ENCODE data around the gene OR7A5.
"Not testable (repeated sequence)": the region's sequence is repeated elsewhere in the genome, so short reads cannot be mapped to it uniquely, and the experiment has no call there.

Gene OR7A5

DNA sequence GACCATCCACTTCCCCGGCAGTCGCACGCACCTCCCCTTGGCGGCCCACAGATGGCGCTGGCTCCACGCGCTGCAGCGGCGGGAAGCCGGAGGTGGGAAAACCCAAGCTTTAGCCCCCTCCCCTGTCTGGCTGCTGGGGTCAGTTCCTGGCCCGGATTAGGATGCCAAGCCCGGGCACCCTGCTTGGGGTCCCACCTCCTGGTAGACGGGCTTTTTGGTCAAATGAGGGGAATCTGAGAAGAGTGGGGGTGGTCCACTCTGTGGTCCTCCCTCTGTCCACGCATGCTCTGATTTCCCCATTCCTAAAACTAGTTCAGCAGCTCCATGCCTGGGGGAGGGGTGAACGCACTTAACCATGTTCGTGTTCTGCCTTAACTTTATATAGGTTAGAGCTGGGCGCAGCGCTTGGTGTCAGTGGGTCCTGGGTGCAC is 48.5 kb downstream of the OR7A5 start:
- in situ Hi-C loops (cut with MboI; ENCODE audit: low sequenced_read_pairs, unreplicated experiment) = no loop called here

DNA sequence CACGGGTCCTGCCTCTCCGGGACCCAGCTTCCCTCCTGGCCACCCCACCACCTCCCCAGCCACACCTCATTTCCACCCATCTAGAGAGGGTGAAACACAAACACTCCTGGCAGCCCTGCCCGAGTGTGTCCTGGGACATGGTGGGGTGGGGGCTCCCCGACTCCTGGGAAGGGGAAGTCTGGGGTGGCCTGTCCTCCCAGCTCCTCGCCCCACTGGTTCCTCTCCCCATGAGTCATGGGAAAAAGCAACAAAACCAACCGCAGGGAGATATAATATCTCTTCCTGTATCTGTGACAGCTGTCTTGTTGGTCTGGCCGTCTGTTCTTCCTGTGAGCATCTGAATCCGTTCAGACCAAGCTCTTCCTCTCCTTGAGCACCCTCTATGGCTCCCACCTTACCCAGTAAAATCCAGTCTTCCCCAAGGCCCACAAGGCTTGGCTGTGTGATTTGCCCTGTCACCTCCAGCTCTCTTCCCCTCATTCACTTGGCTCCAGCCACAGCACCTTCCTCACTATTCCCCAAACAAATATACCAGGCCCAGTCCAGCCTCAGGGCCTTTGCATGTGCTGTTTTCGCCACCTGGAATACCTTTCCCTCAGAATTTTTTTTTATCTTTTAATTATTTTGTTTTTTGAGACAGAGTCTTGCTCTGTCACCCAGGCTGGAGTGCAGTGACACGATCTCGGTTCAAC is 49.7 kb downstream of the OR7A5 start:
- peak; percentile 53 for DNase-seq (ENCODE audit: low spot score)
- in situ Hi-C loops (cut with MboI; ENCODE audit: low sequenced_read_pairs, unreplicated experiment) = not testable (repeated sequence)

More for the DNA sequence above, 48.5 kb downstream of the OR7A5 start:
- peak; percentile 67 for DNase-seq (ENCODE audit: low spot score)
- TF ChIP-seq, protein P1, sequence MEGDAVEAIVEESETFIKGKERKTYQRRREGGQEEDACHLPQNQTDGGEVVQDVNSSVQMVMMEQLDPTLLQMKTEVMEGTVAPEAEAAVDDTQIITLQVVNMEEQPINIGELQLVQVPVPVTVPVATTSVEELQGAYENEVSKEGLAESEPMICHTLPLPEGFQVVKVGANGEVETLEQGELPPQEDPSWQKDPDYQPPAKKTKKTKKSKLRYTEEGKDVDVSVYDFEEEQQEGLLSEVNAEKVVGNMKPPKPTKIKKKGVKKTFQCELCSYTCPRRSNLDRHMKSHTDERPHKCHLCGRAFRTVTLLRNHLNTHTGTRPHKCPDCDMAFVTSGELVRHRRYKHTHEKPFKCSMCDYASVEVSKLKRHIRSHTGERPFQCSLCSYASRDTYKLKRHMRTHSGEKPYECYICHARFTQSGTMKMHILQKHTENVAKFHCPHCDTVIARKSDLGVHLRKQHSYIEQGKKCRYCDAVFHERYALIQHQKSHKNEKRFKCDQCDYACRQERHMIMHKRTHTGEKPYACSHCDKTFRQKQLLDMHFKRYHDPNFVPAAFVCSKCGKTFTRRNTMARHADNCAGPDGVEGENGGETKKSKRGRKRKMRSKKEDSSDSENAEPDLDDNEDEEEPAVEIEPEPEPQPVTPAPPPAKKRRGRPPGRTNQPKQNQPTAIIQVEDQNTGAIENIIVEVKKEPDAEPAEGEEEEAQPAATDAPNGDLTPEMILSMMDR (IDR thresholded peaks at IDR 0.05; ENCODE audit: borderline replicate concordance, control extremely low read depth, extremely low read depth, insufficient read depth, missing control alignments) = peak; percentile 90

DNA sequence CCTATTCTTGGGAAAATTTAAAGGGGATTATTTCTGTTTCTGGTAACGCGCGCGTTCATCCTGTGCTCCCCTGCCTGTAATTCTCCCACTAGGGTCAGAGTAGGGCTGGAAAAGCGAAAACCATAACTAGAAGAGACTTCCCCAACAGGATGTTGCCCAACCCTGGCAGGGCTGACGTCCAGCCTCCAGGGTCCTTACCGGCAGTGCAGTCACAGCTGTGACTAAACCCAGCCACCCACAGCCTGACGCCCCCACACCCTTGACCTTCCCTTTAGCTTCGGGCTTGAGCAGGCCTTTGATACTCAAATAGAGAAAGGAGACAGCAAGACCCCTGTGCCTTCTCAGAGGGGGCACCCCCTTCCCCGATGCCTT is 50.3 kb downstream of the OR7A5 start:
- peak; percentile 75 for DNase-seq (ENCODE audit: low spot score)

DNA sequence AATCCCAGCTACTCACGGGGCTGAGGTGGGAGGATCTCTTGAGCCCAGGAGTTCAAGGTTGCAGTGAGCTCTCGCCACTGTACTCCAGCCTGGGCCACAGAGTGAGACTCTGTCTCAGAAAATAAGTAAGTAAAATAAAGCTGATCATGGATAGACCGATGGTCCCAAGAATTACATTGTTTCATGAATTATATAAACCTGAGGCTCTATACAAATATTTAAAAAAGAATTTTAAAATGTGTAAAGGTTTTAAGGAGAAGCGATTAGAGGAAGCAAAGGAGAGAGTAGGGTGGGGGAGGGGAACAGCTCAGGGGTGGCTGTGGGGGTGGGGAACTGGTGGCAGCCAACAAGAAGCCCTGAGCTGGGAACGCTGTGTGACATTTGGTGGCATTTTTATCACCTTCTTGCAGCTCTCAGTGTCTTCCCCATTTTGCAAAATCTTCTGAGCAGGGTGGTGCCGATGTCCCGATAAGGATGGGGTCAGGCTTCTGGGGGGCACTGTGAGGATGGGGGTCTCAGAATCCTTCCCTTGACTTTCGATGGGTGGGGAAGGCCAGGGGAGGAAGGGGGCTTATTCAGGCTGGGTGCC is 51.5 kb downstream of the OR7A5 start:
- DNase-seq (ENCODE audit: low spot score); in situ Hi-C loops (cut with MboI; ENCODE audit: low sequenced_read_pairs, unreplicated experiment): not testable (repeated sequence)

More for the DNA sequence above, 50.3 kb downstream of the OR7A5 start:
- in situ Hi-C loops (cut with MboI; ENCODE audit: low sequenced_read_pairs, unreplicated experiment) = not testable (repeated sequence)

DNA sequence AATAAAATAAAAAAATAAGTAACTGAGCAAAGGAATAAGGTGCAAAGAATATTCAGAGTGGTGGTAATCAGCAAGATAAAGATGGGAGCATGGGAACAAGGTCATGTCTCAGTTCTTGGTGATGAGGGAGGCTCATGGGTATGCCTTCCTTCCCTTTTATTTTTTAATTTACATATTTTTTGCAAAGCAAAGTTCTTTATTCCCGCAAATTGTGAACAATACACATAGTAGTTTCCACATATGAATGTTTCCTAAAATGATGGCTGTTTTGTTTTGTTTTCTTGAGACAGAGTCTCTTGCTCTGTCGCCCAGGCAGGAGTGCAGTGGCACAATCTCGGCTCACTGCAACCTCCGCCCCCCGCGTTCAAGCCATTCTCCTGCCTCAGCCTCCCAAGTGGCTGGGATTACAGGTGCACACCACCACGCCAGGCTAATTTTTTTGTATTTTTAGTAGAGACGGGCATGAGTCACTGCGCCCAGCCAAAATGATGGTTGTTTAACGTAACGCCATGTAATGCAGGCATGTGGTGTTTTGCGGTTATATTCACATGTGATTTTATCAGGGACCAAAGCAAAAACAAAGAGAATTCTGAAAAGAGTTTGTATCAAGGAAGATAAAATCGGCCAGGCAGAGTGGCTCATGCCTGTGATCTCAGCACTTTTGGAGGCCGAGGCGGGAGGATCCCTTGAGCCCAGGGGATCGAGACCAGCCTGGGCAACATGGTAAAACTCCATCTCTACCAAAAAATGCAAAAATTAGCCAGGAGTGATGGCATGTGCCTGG is 52.2 kb downstream of the OR7A5 start:
- in situ Hi-C loops (cut with MboI; ENCODE audit: low sequenced_read_pairs, unreplicated experiment) = no loop called here
- TF ChIP-seq, protein P1 (IDR thresholded peaks at IDR 0.05; ENCODE audit: borderline replicate concordance, control extremely low read depth, extremely low read depth, insufficient read depth, missing control alignments) = no peak

DNA sequence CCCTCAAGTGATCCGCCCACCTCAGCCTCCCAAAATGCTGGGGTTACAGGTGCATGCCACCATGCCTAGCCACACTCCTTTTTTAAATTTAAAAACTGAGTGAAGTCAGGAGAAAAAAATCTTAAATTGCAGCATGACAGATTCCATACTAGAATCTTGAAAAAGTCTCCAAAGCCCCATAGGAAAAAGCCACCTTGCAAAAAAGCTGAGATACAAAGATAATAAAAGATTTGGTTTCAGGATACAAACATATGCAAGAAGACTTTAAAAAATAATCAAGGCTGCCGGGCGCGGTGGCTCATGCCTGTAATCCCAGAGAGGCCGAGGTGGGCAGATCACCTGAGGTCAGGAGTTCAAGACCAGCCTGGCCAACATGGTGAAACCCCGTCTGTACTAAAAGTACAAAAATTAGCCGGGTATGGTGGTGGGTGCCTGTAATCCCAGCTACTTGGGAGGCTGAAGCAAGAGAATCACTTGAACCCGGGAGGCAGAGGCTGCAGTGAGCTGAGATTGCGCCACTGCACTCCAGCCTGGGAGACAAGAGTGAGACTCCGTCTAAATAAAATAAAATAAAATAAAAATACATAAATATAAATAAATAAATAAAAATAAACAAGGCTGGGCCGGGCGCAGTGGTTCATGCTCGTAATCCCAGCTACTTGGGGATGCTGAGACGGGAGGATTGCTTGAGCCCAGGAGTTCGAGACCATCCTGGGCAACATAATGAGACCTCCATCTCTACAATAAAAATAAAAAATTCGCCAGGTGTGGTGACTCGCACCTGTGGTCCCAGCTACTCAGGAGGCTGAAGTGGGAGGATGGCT is 53.1 kb downstream of the OR7A5 start:
- in situ Hi-C loops (cut with MboI; ENCODE audit: low sequenced_read_pairs, unreplicated experiment); DNase-seq (ENCODE audit: low spot score): not testable (repeated sequence)

More for the DNA sequence above, 52.2 kb downstream of the OR7A5 start:
- no peak for DNase-seq (ENCODE audit: low spot score)

DNA sequence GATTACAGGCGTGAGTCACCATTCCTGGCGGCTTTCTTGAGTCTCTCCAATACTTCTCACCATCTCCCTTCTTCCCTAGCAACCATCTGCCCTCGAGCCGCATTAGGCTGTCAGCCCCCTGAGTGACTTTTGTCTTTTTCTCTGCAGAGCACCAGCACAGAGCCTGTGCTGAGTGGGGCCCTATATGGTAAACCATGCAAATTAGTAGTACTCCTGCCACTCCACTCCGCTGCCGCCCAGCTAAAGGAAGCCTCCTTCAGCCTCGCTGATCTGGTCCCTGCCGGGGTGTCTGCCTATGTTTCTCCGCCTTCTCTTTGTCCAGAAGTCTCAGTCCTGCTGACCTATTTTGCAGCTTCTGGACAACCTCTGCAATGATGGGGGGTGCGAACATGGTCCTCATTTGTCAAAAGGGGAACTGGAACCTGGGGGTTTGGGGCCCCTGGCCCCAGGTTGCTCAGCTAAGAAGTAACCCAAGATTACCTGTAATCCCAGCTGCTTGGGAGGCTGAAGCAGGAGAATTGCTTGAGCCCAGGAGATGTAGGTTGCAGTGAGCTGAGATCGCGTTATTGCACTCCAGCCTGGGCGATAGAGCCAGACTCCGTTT is 54.3 kb downstream of the OR7A5 start:
- DNase-seq (ENCODE audit: low spot score); in situ Hi-C loops (cut with MboI; ENCODE audit: low sequenced_read_pairs, unreplicated experiment): not testable (repeated sequence)

DNA sequence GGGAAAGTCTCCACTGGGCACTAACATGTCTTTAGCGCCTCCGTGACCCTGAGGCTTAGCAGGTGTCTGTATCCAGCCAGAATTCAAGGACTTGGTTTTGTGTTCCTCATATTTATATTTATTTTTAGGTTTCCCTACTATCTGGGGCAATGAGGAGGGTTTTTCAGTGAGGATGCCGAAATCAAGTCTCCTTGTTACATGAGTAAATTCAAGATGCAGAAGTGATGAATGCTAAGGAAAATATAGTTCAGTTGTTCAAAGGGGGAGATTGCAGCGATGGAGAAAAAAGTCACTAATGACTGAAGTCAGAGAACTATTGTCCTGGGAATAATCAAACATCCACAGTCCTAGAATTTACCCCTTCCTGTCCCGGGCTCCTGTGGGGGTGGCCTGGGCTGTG is 55.8 kb downstream of the OR7A5 start:
- in situ Hi-C loops (cut with MboI; ENCODE audit: low sequenced_read_pairs, unreplicated experiment) = loop anchor here (10.0 kb wide), 1 partner anchor 204 kb away; the partner anchor contains the start of gene NDUFB7
- TF ChIP-seq, protein P1 (IDR thresholded peaks at IDR 0.05; ENCODE audit: borderline replicate concordance, control extremely low read depth, extremely low read depth, insufficient read depth, missing control alignments) = no peak
- no peak for DNase-seq (ENCODE audit: low spot score)

DNA sequence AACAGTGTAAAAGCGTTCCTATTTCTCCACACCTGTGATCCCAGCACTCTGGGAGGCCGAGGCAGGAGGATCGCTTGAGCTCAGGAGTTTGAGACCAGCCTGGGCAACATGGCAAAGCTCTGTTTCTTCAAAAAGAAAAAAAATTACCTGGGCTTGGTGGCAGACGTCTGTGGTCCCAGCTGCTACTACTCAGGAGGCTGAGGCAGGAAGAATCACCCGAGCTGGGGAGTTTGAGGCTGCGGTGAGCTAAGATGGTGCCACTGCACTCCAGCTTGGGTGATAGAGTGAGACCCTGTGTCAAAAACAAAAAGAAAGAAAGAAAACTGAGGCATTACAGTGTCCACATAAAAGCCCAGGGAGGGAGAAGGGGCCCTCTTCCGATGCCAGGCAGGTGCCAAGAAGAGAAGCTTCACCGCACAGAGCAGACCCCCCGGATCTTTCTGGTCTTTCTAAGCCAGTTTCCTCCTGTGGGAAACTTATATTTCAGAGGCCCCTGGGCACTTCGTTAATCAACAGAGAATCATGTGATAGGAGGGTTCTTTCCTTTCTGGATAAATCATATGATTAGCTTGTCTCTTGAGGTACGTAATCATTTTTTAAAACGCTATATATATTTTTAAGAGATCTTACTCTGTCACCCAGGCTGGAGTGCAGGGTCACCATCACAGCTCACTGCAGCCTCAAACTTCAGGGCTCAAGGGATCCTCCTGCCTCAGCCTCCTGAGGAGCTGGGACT is 56.7 kb downstream of the OR7A5 start, which contains the start of gene ADGRE2:
TSS of gene ADGRE2 (minus strand) at position 451 of the 736 bp plus-strand sequence. CDS start 1,804 bp downstream, outside the sequence.
- DNase-seq (ENCODE audit: low spot score) = not testable (repeated sequence)
- in situ Hi-C loops (cut with MboI; ENCODE audit: low sequenced_read_pairs, unreplicated experiment) = loop anchor here (10.0 kb wide), 1 partner anchor 203 kb away; the partner anchor contains the start of gene NDUFB7

DNA sequence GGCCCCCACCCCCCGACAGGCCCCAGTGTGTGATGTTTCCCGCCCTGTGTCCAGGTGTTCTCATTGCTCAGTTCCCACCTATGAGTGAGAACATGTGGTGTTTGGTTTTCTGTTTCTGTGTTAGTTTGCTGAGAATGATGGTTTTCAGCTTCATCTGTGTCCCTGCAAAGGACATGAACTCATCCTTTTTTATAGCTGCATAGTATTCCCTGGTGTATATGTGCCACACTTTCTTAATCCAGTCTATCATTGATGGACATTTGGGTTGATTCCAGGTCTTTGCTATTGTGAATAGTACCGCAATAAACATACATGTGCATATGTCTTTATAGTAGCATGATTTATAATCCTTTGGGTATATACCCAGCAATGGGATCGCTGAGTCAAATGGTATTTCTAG is 57.3 kb downstream of the OR7A5 start:
- in situ Hi-C loops (cut with MboI; ENCODE audit: low sequenced_read_pairs, unreplicated experiment) = loop anchor here (10.0 kb wide), 1 partner anchor 203 kb away; the partner anchor contains the start of gene NDUFB7
- not testable (repeated sequence) for DNase-seq (ENCODE audit: low spot score)
